Lower leg skin (tissue), 4 donors: Measurements from ENCODE around the gene GLP2R. TPM values are rescaled to one million over a fixed set of nuclear protein-coding genes. Genes with fewer than 3 reads are reported as not detected.
A peak's percentile ranks its signal among the peaks of the same experiment; 100 is the strongest.

Source experiments
- DNase-seq, 2 donors: peaks; one replicate each; pipeline ENCODE4 v3.0.0-alpha.2; 2019; ENCODE audit warnings: low spot score in 2 of 2
- H3K4me3 ChIP-seq: fragments of 200-600 bp; sonication (generic); 2 replicates; pipeline ENCODE4 v1.5.1; 2017; ENCODE audit warnings: mild to moderate bottlenecking, low read depth; ENCODE audit not compliant: poor library complexity, severe bottlenecking
- POLR2A ChIP-seq, 2 donors: fragments of 450-650 bp; IDR thresholded peaks; one replicate each; pipeline ENCODE4 v1.6.1; 2016 to 2017; ENCODE audit warnings: antibody characterized with exemption in 2 of 2, mild to moderate bottlenecking in 1 of 2, moderate library complexity in 1 of 2
- WGBS, 2 donors: methylation state at CpG; one replicate each; pipeline ENCODE4 v1.1.5; 2018; 5-methylcytosine and 5-hydroxymethylcytosine counted together
- intact Hi-C: fragments of 100-400 bp; cut with DNase I; formaldehyde crosslinking; loops from one replicate; pipeline ENCODE4 v1.15.0; 2023; ENCODE audit warnings: low total_unique reads
- total RNA-seq, 4 donors: library from RNA; depleted of rRNA; stranded (reverse); fragments of >200 nt; gene quantifications; one replicate each; pipeline ENCODE4 v1.1.0, GENCODE V29; 2016
- TF ChIP-seq, protein P1 (sequence below), 3 donors: fragments of 450-650 bp; IDR thresholded peaks; one replicate each; pipeline ENCODE4 v1.5.1; 2016; ENCODE audit warnings: antibody characterized with exemption in 3 of 3, mild to moderate bottlenecking in 3 of 3, moderate library complexity in 2 of 3

GLP2R gene
- total RNA-seq, 4 donors from 2014 or later, result 1.9 TPM; not detected in 3

DNA sequence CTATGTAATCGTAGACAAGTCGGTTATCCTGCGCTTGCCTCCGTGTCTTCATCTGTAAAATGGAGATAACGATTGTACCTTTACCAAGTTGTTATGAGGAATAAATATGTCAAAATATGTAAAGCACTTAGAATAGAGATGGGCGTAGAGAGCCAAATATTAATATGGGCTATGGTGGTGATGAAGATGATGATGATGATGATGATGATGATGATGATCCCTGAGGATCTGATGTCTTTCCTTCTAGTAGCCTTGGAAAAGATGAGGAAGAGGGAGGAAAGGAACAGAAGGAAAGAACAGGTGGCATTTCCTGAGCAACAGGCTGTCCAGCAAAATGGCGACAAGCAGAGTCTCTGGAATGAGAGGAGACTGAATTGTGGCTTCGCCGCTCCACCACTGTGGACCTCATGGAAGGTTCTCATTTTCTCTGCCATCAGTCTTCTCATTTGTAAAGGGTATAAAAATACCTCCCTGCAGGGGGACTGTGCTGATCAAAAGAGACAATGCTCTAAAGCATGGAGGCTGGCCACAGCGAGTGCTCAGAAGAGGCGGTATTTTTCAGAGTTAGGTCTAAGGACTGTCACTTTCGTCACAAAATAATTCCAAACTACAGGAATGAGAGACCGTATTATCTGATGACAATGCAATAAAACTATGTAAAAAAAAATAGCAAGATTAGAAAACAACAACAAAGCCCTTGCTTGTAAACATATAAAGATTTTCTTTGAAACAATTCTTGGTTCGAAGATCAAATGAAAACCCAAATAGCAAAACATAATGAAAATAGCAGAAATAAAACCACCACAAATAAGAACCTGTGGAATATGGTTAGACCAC lies 96.5 kb downstream of the GLP2R start:
- WGBS, 2 donors, result 91 to 96% methylated on average over 14 of the region's 14 CpGs
- no peak for DNase-seq
- H3K4me3 ChIP-seq, result no peak overlapping the region
- intact Hi-C loops, result no loop called here
- TF ChIP-seq, protein P1, sequence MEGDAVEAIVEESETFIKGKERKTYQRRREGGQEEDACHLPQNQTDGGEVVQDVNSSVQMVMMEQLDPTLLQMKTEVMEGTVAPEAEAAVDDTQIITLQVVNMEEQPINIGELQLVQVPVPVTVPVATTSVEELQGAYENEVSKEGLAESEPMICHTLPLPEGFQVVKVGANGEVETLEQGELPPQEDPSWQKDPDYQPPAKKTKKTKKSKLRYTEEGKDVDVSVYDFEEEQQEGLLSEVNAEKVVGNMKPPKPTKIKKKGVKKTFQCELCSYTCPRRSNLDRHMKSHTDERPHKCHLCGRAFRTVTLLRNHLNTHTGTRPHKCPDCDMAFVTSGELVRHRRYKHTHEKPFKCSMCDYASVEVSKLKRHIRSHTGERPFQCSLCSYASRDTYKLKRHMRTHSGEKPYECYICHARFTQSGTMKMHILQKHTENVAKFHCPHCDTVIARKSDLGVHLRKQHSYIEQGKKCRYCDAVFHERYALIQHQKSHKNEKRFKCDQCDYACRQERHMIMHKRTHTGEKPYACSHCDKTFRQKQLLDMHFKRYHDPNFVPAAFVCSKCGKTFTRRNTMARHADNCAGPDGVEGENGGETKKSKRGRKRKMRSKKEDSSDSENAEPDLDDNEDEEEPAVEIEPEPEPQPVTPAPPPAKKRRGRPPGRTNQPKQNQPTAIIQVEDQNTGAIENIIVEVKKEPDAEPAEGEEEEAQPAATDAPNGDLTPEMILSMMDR (IDR thresholded peaks at IDR 0.05), result no peak
- no peak for TF ChIP-seq POLR2A (IDR thresholded peaks at IDR 0.05)

DNA sequence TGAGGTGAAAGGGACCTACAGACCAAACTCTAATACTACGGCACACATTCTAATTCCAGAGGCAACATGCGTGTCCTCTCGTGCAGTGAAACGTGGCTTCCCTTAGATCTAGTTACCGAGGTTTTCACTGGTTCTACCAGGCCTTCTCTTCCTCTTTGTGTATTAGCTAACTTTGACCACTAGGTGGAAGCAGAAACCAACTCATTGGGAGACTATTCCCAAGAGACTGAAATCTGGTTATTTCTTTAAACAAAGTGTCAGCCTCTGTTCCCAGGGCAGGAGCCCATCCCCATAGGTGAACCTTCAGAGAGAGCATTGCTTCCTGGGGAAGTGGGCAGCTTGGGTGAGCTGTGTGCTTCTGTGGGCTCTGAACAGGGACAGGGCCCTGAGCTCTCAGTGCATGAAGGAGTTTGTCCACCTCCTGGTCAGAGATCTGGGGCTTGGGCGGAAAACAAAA lies 99.0 kb downstream of the GLP2R start:
- TF ChIP-seq, protein P1 (IDR thresholded peaks at IDR 0.05), result peak in 1 of 3 donors; percentile 60
- no peak for TF ChIP-seq POLR2A (IDR thresholded peaks at IDR 0.05)
- WGBS, 2 donors, result 16 to 17% methylated on average over 6 of the region's 6 CpGs
- H3K4me3 ChIP-seq, result no peak overlapping the region
- peak in 1 of 2 donors; percentile 38 for DNase-seq
- intact Hi-C loops, result loop anchor here (5.0 kb wide), 1 partner anchor 298 kb away; no protein-coding TSS in a partner anchor

- no peak for DNase-seq
- WGBS, 2 donors, result 85 to 91% methylated on average over 11 of the region's 11 CpGs
- TF ChIP-seq, protein P1 (IDR thresholded peaks at IDR 0.05), result no peak
- TF ChIP-seq POLR2A (IDR thresholded peaks at IDR 0.05), result no peak
- H3K4me3 ChIP-seq, result no peak overlapping the region
- intact Hi-C loops, result loop anchor here (5.0 kb wide), 1 partner anchor 297 kb away; no protein-coding TSS in a partner anchor
Observed at GRCh38 chr17:9925457-9925856, 99.7 kb downstream of the GLP2R start.

DNA sequence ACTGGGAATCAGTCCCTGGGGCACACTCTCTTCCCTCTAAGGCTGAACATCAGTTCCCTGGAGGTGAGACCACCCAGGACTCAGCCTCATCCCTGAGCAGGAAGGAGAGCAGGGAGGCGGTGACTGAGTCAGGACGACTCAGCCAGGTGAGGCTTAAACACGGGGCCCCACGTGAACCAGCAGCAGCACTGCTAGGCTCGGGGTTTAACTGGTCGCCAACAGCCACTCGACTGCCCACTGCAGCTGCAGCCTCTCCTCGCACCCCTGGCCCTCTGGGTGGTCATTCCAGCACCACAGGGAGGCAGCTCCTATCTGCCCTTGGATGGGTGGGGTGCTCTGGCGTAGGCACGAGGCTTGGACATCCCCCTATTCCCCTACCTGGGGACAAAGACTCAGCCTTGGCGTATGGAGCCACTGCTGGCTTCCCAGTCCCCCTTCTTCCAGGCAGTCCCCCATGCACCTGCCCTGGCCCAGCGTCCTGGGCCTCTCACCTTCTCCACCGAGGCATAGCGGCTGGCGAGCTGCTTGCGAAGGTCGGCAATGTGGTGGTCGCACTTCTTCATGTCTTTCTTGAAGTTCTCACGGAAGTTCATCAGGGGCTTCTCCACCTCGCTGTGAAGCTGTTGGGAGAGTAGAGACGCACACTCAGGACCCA lies 100.6 kb downstream of the GLP2R start:
- DNase-seq, result no peak
- H3K4me3 ChIP-seq, result no peak overlapping the region
- no peak for TF ChIP-seq POLR2A (IDR thresholded peaks at IDR 0.05)
- TF ChIP-seq, protein P1 (IDR thresholded peaks at IDR 0.05), result no peak
- intact Hi-C loops, result loop anchor here (5.0 kb wide), 1 partner anchor 296 kb away; no protein-coding TSS in a partner anchor
- WGBS, 2 donors, result 83 to 89% methylated on average over 19 to 21 of the region's 21 CpGs

- TF ChIP-seq, protein P1 (IDR thresholded peaks at IDR 0.05), result no peak
- TF ChIP-seq POLR2A (IDR thresholded peaks at IDR 0.05), result no peak
- WGBS, 2 donors, result 42 to 56% methylated on average over 13 of the region's 13 CpGs
- no peak for DNase-seq
- H3K4me3 ChIP-seq, result no peak overlapping the region
- intact Hi-C loops, result loop anchor here (5.0 kb wide), 1 partner anchor 294 kb away; no protein-coding TSS in a partner anchor
Observed at GRCh38 chr17:9928601-9929333, 103.0 kb downstream of the GLP2R start.
